ENCODE data around the gene SQOR.

DNA sequence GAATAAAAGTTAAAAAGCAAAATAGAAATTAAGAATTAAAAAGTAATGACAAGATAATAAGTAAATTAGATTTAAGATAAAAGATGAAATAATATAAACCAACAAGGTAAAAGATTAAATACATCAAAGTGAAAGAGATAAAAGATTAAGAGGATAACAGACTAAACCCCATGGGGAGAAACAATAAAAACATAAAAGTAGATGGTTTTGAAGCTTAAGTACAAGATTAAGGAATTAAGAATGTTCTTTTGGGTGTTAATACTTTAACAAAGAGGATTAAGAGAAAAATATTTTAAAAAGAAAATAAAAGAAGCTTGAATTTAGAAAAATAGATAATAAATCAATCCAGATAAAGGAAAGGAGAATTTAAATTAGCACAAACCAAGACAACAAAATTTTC lies 85.4 kb downstream of the SQOR start:
- TF ChIP-seq, protein P1, sequence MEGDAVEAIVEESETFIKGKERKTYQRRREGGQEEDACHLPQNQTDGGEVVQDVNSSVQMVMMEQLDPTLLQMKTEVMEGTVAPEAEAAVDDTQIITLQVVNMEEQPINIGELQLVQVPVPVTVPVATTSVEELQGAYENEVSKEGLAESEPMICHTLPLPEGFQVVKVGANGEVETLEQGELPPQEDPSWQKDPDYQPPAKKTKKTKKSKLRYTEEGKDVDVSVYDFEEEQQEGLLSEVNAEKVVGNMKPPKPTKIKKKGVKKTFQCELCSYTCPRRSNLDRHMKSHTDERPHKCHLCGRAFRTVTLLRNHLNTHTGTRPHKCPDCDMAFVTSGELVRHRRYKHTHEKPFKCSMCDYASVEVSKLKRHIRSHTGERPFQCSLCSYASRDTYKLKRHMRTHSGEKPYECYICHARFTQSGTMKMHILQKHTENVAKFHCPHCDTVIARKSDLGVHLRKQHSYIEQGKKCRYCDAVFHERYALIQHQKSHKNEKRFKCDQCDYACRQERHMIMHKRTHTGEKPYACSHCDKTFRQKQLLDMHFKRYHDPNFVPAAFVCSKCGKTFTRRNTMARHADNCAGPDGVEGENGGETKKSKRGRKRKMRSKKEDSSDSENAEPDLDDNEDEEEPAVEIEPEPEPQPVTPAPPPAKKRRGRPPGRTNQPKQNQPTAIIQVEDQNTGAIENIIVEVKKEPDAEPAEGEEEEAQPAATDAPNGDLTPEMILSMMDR (IDR thresholded peaks at IDR 0.05), result no peak
- TF ChIP-seq POLR2AphosphoS5 (IDR thresholded peaks at IDR 0.05) (no peak), POLR2A (IDR thresholded peaks at IDR 0.05) (no peak), EP300 (IDR thresholded peaks at IDR 0.05) (no peak)

Measured in stomach (tissue), 4 donors.